Testis (tissue), 2 donors: Measurements from ENCODE around the gene CCND3.

Source experiments
- CTCF ChIP-seq, 3 experiments: fragments of 450-650 bp in 2 of 3; fragments of 200-600 bp in 1 of 3; sonication (generic) in 1 of 3; IDR thresholded peaks; one replicate each; pipeline ENCODE4 v1.5.1; 2016 to 2019; ENCODE audit warnings: antibody characterized with exemption in 3 of 3, mild to moderate bottlenecking in 2 of 3, moderate library complexity in 1 of 3
- POLR2A ChIP-seq: fragments of 450-650 bp; IDR thresholded peaks from one replicate; pipeline ENCODE4 v1.6.1; 2017; ENCODE audit warnings: antibody characterized with exemption, mild to moderate bottlenecking, moderate library complexity

- no peak for TF ChIP-seq CTCF (IDR thresholded peaks at IDR 0.05)
- TF ChIP-seq POLR2A = no peak
These were observed 43.0 kb upstream of the CCND3 start for GRCh38 chr6:41984623-41985022.
